HepG2 (cell line): ENCODE data around the gene FBXW8. TPM values are rescaled to one million over a fixed set of nuclear protein-coding genes. Genes with fewer than 3 reads are reported as not detected.

Experiments
- ATAC-seq: fragments of 200-7000 bp; cut with Tn5 transposase; 3 replicates; pipeline ENCODE4 v1.9.1; 2020; ENCODE audit warnings: mild to moderate bottlenecking, moderate library complexity
- BruUV-seq: library from RNA; stranded (reverse); fragments of 400-500 nt; replicated peaks from 2 replicates; lab custom pipeline; 2021; lab: Mats Ljungman, UMichigan
- CTCF ChIA-PET: fragments of 300-600 bp; formaldehyde crosslinking; extraction: SDS; loops from one replicate; lab custom pipeline; 2021; ENCODE audit warnings: low total read pairs, inconsistent platforms, low intra/inter-chr PET ratio; lab: Yijun Ruan, JAX
- POLR2A ChIA-PET: fragments of 350-600 bp; sonication (Branson Sonifier 250); formaldehyde crosslinking; loops from one replicate; lab custom pipeline; 2020; ENCODE audit warnings: antibody characterized with exemption, inconsistent platforms; lab: Yijun Ruan, JAX
- DNase-seq: peaks from one replicate; pipeline ENCODE4 v3.0.0-alpha.2; 2015; ENCODE audit warnings: low spot score
- FAIRE-seq: peaks from 3 replicates; lab custom pipeline; 2011; peaks lifted over from hg19 to GRCh38; lab: Jason Lieb, UNC
- H2AFZ ChIP-seq: one replicate; pipeline ENCODE4 v1.6.1; 2011; ENCODE audit warnings: low read length, inconsistent platforms
- H3K27ac ChIP-seq: fragments of 300-600 bp; 3 replicates; pipeline ENCODE4 v1.8.0; 2011; ENCODE audit warnings: mixed run types, mild to moderate bottlenecking, mixed read lengths, low read length, inconsistent platforms; ENCODE audit not compliant: insufficient read depth; ENCODE audit errors: extremely low read length
- H3K27me3 ChIP-seq, 2 experiments: fragments of 200-600 bp in 1 of 2; 2 replicates in 1 of 2; 3 replicates in 1 of 2; pipeline versions ENCODE4 v1.6.0 to v1.8.0; 2011; ENCODE audit warnings: low read length in 2 of 2, mild to moderate bottlenecking in 2 of 2, moderate library complexity in 2 of 2, inconsistent platforms in 1 of 2; ENCODE audit not compliant: insufficient read depth in 2 of 2, control insufficient read depth in 1 of 2
- H3K36me3 ChIP-seq, 2 experiments: fragments of 200-600 bp in 1 of 2; replicated peaks in 1 of 2; 2 replicates in 1 of 2; 3 replicates in 1 of 2; pipeline versions ENCODE4 v1.5.1 to v1.8.0; 2011; ENCODE audit warnings: low read length in 2 of 2, inconsistent platforms in 1 of 2; ENCODE audit not compliant: insufficient read depth in 2 of 2, control insufficient read depth in 1 of 2
- H3K4me1 ChIP-seq: 2 replicates; pipeline ENCODE4 v1.5.1; 2012; ENCODE audit warnings: low read length, inconsistent platforms; ENCODE audit not compliant: insufficient read depth
- H3K4me2 ChIP-seq: 2 replicates; pipeline ENCODE4 v1.6.0; 2011; ENCODE audit warnings: low read depth, low read length, inconsistent platforms
- H3K4me3 ChIP-seq, 3 experiments: fragments of 200-600 bp in 1 of 3; sonication (generic), shearing (Covaris generic) in 1 of 3; replicated peaks in 1 of 3; 2 replicates each; pipeline ENCODE4 v1.5.1; 2011 to 2016; ENCODE audit warnings: low read length in 3 of 3, inconsistent platforms in 2 of 3, low read depth in 2 of 3, mild to moderate bottlenecking in 2 of 3, control low read depth in 1 of 3, mixed read lengths in 1 of 3; ENCODE audit not compliant: insufficient read depth in 1 of 3
- H3K79me2 ChIP-seq: one replicate; pipeline ENCODE4 v1.6.1; 2011; ENCODE audit warnings: low read length, inconsistent platforms; ENCODE audit not compliant: insufficient read depth
- H3K9ac ChIP-seq: 2 replicates; pipeline ENCODE4 v1.6.0; 2011; ENCODE audit warnings: mild to moderate bottlenecking, low read depth, low read length, inconsistent platforms; ENCODE audit not compliant: insufficient read depth
- H3K9me3 ChIP-seq: 2 replicates; pipeline ENCODE4 v1.5.1; 2012; ENCODE audit warnings: mild to moderate bottlenecking, low read length
- H4K20me1 ChIP-seq: 2 replicates; pipeline ENCODE4 v1.6.0; 2011; ENCODE audit warnings: inconsistent platforms, mild to moderate bottlenecking, low read length, moderate library complexity; ENCODE audit not compliant: insufficient read depth
- AGO2 ChIP-seq: fragments of 200-400 bp; formaldehyde crosslinking; optimal IDR thresholded peaks from 2 replicates; pipeline ENCODE3; 2017; ENCODE audit warnings: mild to moderate bottlenecking, low read depth, low read length, moderate library complexity
- FOSL1 ChIP-seq: sonication (generic); formaldehyde crosslinking; IDR thresholded peaks from 2 replicates; pipeline ENCODE4 v1.9.0; 2021; ENCODE audit warnings: missing genetic modification reagents, borderline replicate concordance
- GABPB1 ChIP-seq: IDR thresholded peaks from 2 replicates; pipeline ENCODE4 v1.6.1; 2016; ENCODE audit warnings: mild to moderate bottlenecking, missing genetic modification reagents, moderate library complexity, missing compliant biosample characterization
- GPN1 ChIP-seq: sonication (generic); formaldehyde crosslinking; IDR thresholded peaks from 2 replicates; pipeline ENCODE4 v1.5.1; 2020; ENCODE audit warnings: missing genetic modification reagents, borderline replicate concordance
- ISL2 ChIP-seq: sonication (generic); formaldehyde crosslinking; IDR thresholded peaks from 2 replicates; pipeline ENCODE4 v1.5.0; 2020; ENCODE audit warnings: missing genetic modification reagents
- PCBP2 ChIP-seq: fragments of 200-400 bp; formaldehyde crosslinking; optimal IDR thresholded peaks from 2 replicates; pipeline ENCODE3; 2018; ENCODE audit warnings: low read length, low read depth; ENCODE audit not compliant: poor library complexity, severe bottlenecking
- WGBS: methylation state at CpG from one replicate; pipeline ENCODE4 v1.1.6; 2017; ENCODE audit warnings: low lambda C conversion rate; 5-methylcytosine and 5-hydroxymethylcytosine counted together
- in situ Hi-C: cut with HindIII; loops from 2 replicates; pipeline ENCODE4 v1.10.0; 2017; ENCODE audit warnings: low pct_unique_long_range_greater_than_20kb; ENCODE audit not compliant: extremely low pct_ligation_motif_present
- intact Hi-C: fragments of 100-400 bp; cut with micrococcal nuclease; formaldehyde crosslinking; loops from one replicate; pipeline ENCODE4 v1.10.0; 2022; ENCODE audit not compliant: unreplicated experiment
- polyA plus RNA-seq, 8 experiments: library from polyadenylated mRNA; depleted of rRNA in 3 of 8; stranded (reverse) in 7 of 8; unstranded in 1 of 8; fragments of >200 nt; fragmentation: Illumina TruSeq in 4 of 8; extraction: Trizol in 4 of 8; gene quantifications; 2 replicates each; pipeline versions ENCODE4 v1.2.1 to v1.2.3, GENCODE V29; 2011 to 2016; ENCODE audit warnings: low read depth in 4 of 8, missing spikeins in 1 of 8, mixed read lengths in 1 of 8; ENCODE audit not compliant: insufficient read depth in 1 of 8
- total RNA-seq, 5 experiments: library from RNA; depleted of rRNA; stranded (reverse); fragments of >200 nt; fragmentation: Illumina TruSeq; extraction: Trizol; gene quantifications; 2 replicates each; pipeline ENCODE4 v1.2.3, GENCODE V29; 2016; ENCODE audit warnings: low read depth in 1 of 5

FBXW8 gene
- total and polyA plus RNA-seq, 2 of the 13 experiments (the other 11 are each of a cell fraction or from before 2014, with no cell fraction given), result 5.1 to 5.9 TPM

- H3K9ac ChIP-seq, result no peak overlapping the region
- POLR2A ChIA-PET, result no interaction called here
- 100% methylated on average over 13 of the region's 13 CpGs for WGBS
Measured at GRCh38 chr12:117040496-117040895, 129.7 kb downstream of the FBXW8 start.

DNA sequence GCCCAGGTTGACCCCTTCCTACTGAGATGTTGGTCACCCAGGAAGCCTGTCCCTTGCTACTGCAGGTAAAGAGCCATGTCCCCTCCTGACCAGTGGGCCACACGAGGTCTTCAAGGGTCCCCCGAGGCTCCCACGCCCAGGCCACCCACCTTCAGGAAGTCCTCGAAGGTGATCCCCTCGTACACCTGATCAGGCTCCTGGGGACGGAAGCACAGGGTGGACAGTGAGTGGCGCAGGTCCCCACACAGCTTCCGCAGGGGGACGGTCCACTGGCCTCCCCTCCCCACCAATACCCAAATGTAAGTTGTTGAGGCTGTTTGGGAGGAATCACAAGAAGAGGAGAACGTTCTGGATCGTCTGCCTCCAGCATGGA, 131.0 kb downstream of the FBXW8 start:
- FAIRE-seq, result no peak
- Histone ChIP-seq H3K4me3 (no peak overlapping the region), H3K4me1 (peaks cover 55% of the 10 kb centered on the region), H4K20me1 (no peaks in the 10 kb centered on the region)
- 95% methylated on average over 11 of the region's 11 CpGs for WGBS
- POLR2A ChIA-PET, result interaction anchor here (0.6 kb wide), 1 partner anchor 17 kb away, joined by 4 read pairs; no protein-coding TSS in a partner anchor
- CTCF ChIA-PET, result no interaction called here
- TF ChIP-seq GPN1 (no peak), PCBP2 (no peak), GABPB1 (0 out of 2 replicates have a peak, but pooled peaks have one; percentile 1), FOSL1 (CRISPR knock-in tag) (no peak)
- TF ChIP-seq, all 625 proteins: peak for 1
- H3K79me2 ChIP-seq, result no peaks in the 10 kb centered on the region
- no peak for ATAC-seq
- no peak overlapping the region for H2AFZ ChIP-seq
- intact Hi-C loops, result no loop called here
- no peaks in the 10 kb centered on the region for H3K27me3 ChIP-seq
- no TSS peak for BruUV-seq
- H3K36me3 ChIP-seq, result peaks cover 4 to 6% of the 10 kb centered on the region in 2 experiments; a peak in 4 of 5 replicates
- in situ Hi-C loops, result no loop called here
- H3K9me3 ChIP-seq, result no peaks in the 10 kb centered on the region
- H3K9ac ChIP-seq, result no peak overlapping the region
- H3K4me2 ChIP-seq, result no peak overlapping the region
- no peak overlapping the region for H3K27ac ChIP-seq
- DNase-seq, result no peak

More at GRCh38 chr12:117040496-117040895, 129.7 kb downstream of the FBXW8 start:
- H3K9me3 ChIP-seq, result no peaks in the 10 kb centered on the region
- no peak overlapping the region for H3K4me2 ChIP-seq
- in situ Hi-C loops (no loop called here), intact Hi-C loops (no loop called here)
- DNase-seq (no peak), ATAC-seq (no peak), FAIRE-seq (no peak)
- H2AFZ ChIP-seq, result no peak overlapping the region
- H3K4me3 ChIP-seq, result no peak overlapping the region
- no TSS peak for BruUV-seq
- CTCF ChIA-PET, result no interaction called here
- H3K27me3 ChIP-seq, result no peaks in the 10 kb centered on the region
- TF ChIP-seq ISL2, result no peak
- peak; percentile 34 for TF ChIP-seq AGO2
- no peaks in the 10 kb centered on the region for H3K79me2 ChIP-seq
- no peak overlapping the region for H3K27ac ChIP-seq
- H3K4me1 ChIP-seq, result peaks cover 42% of the 10 kb centered on the region
- H3K36me3 ChIP-seq, result peaks cover 5 to 8% of the 10 kb centered on the region in 2 experiments; a peak in 4 of 5 replicates
- H4K20me1 ChIP-seq, result no peaks in the 10 kb centered on the region
